Mesendoderm (in vitro differentiated cells): ENCODE measurements around the gene LILRB1.
"Not testable (repeated sequence)": the region's sequence is repeated elsewhere in the genome, so short reads cannot be mapped to it uniquely, and the experiment has no call there.

Source experiments
- DNase-seq: peaks from one replicate; pipeline ENCODE4 v3.0.0; 2013
- H2AK5ac ChIP-seq: 2 replicates; pipeline ENCODE4 v1.6.1; 2013; ENCODE audit warnings: low read length, inconsistent platforms
- H2BK120ac ChIP-seq: 2 replicates; pipeline ENCODE4 v1.6.1; 2013; ENCODE audit warnings: low read depth, mild to moderate bottlenecking, low read length, moderate library complexity, mixed read lengths
- H2BK15ac ChIP-seq: replicated peaks from 2 replicates; pipeline ENCODE4 v1.6.1; 2013; ENCODE audit warnings: low read depth, mild to moderate bottlenecking, moderate library complexity
- H2BK5ac ChIP-seq: 2 replicates; pipeline ENCODE4 v1.6.1; 2013; ENCODE audit warnings: low read length, inconsistent platforms
- H3K18ac ChIP-seq: 2 replicates; pipeline ENCODE4 v1.6.1; 2013; ENCODE audit warnings: mild to moderate bottlenecking, low read length, mixed read lengths
- H3K23ac ChIP-seq: one replicate; pipeline ENCODE4 v1.6.1; 2013; ENCODE audit warnings: low read length
- H3K27ac ChIP-seq: 2 replicates; pipeline ENCODE4 v1.5.1; 2013; ENCODE audit warnings: low read depth, mild to moderate bottlenecking, inconsistent platforms, low read length, moderate library complexity
- H3K27me3 ChIP-seq: 2 replicates; pipeline ENCODE4 v1.6.1; 2013; ENCODE audit warnings: low read length, control low read depth, mild to moderate bottlenecking, inconsistent platforms; ENCODE audit not compliant: insufficient read depth, poor library complexity
- H3K36me3 ChIP-seq: 2 replicates; pipeline ENCODE4 v1.6.1; 2013; ENCODE audit warnings: low read length, inconsistent platforms; ENCODE audit not compliant: control insufficient read depth, insufficient read depth
- H3K4ac ChIP-seq: one replicate; pipeline ENCODE4 v1.6.1; 2013; ENCODE audit warnings: low read depth, mild to moderate bottlenecking, low read length, moderate library complexity
- H3K4me1 ChIP-seq: 2 replicates; pipeline ENCODE4 v1.6.1; 2013; ENCODE audit warnings: low read depth, low read length, inconsistent platforms; ENCODE audit not compliant: control insufficient read depth
- H3K4me2 ChIP-seq: 2 replicates; pipeline ENCODE4 v1.6.1; 2013; ENCODE audit warnings: low read length
- H3K4me3 ChIP-seq: 2 replicates; pipeline ENCODE4 v1.5.1; 2013; ENCODE audit warnings: mild to moderate bottlenecking, low read length
- H3K56ac ChIP-seq: one replicate; pipeline ENCODE4 v1.6.1; 2013; ENCODE audit warnings: low read length
- H3K79me1 ChIP-seq: 2 replicates; pipeline ENCODE4 v1.6.1; 2013; ENCODE audit warnings: low read length, inconsistent platforms
- H3K79me2 ChIP-seq: 2 replicates; pipeline ENCODE4 v1.6.1; 2013; ENCODE audit warnings: mild to moderate bottlenecking, low read length; ENCODE audit not compliant: control insufficient read depth, insufficient read depth
- H3K9ac ChIP-seq: 2 replicates; pipeline ENCODE4 v1.6.1; 2013; ENCODE audit warnings: low read length, inconsistent platforms
- H4K5ac ChIP-seq: one replicate; pipeline ENCODE4 v1.6.1; 2013; ENCODE audit warnings: low read length
- H4K8ac ChIP-seq: one replicate; pipeline ENCODE4 v1.6.1; 2013; ENCODE audit warnings: low read depth, mild to moderate bottlenecking, control low read depth, low read length, moderate library complexity
- WGBS: extraction: QIAGEN DNeasy Blood & Tissue Kit; methylation state at CpG from one replicate; pipeline ENCODE4 v1.1.7; 2013; ENCODE audit warnings: low lambda C conversion rate, missing lambda C conversion rate; ENCODE audit not compliant: insufficient coverage; ENCODE audit errors: extremely low coverage; 5-methylcytosine and 5-hydroxymethylcytosine counted together

The LILRB1 gene

GRCh38 chr19:54626757-54627156 is 3.5 kb upstream of the LILRB1 start:
- whole genome bisulfite sequencing = no CpG with 5 or more reads among the region's 8 CpGs
- H3K4me2 ChIP-seq = no peak overlapping the region
- H3K4me1 ChIP-seq = no peaks in the 10 kb centered on the region
- DNase-seq = no peak
- H2AK5ac ChIP-seq = no peak overlapping the region
- no peak overlapping the region for H3K56ac ChIP-seq
- H3K79me1 ChIP-seq = no peaks in the 10 kb centered on the region
- no peaks in the 10 kb centered on the region for H3K27me3 ChIP-seq
- H2BK120ac ChIP-seq = no peak overlapping the region
- H3K4ac ChIP-seq = no peak overlapping the region
- H3K36me3 ChIP-seq = no peaks in the 10 kb centered on the region
- no peaks in the 10 kb centered on the region for H3K79me2 ChIP-seq
- no peak overlapping the region for H2BK5ac ChIP-seq
- H4K8ac ChIP-seq = no peak overlapping the region
- no peak overlapping the region for H3K18ac ChIP-seq
- no peak overlapping the region for H3K9ac ChIP-seq
- H3K4me3 ChIP-seq = no peak overlapping the region
- H2BK15ac ChIP-seq = no peak overlapping the region
- no peak overlapping the region for H4K5ac ChIP-seq
- peak overlapping the region; percentile 8 for H3K27ac ChIP-seq
- no peak overlapping the region for H3K23ac ChIP-seq

- H3K27me3 ChIP-seq, H2BK5ac ChIP-seq, H2BK120ac ChIP-seq, H4K5ac ChIP-seq, H2AK5ac ChIP-seq, H3K4me2 ChIP-seq, H3K9ac ChIP-seq, H3K56ac ChIP-seq, H3K4ac ChIP-seq, H4K8ac ChIP-seq, H3K4me3 ChIP-seq, H3K36me3 ChIP-seq, H3K27ac ChIP-seq, H3K79me1 ChIP-seq, H3K79me2 ChIP-seq, H3K18ac ChIP-seq, H3K4me1 ChIP-seq, DNase-seq, H3K23ac ChIP-seq, H2BK15ac ChIP-seq: not testable (repeated sequence)
- no CpG with 5 or more reads among the region's 4 CpGs for WGBS
Observed at GRCh38 chr19:54627912-54628311, 2.4 kb upstream of the LILRB1 start.

GRCh38 chr19:54630782-54631181 is 498 bp downstream of the LILRB1 start:
- Histone ChIP-seq H3K27me3 (no peaks in the 10 kb centered on the region), H3K36me3 (no peaks in the 10 kb centered on the region), H3K56ac (no peak overlapping the region), H3K9ac (no peak overlapping the region), H3K4me2 (no peak overlapping the region), H3K79me2 (no peaks in the 10 kb centered on the region), H3K79me1 (no peaks in the 10 kb centered on the region), H3K18ac (no peak overlapping the region), H2BK5ac (no peak overlapping the region), H4K8ac (no peak overlapping the region), H2AK5ac (no peak overlapping the region), H4K5ac (no peak overlapping the region), H3K23ac (no peak overlapping the region), H2BK15ac (no peak overlapping the region), H2BK120ac (no peak overlapping the region), H3K4ac (no peak overlapping the region), H3K4me1 (no peaks in the 10 kb centered on the region), H3K4me3 (no peak overlapping the region), H3K27ac (no peak overlapping the region)
- no CpG with 5 or more reads among the region's 6 CpGs for WGBS
- no peak for DNase-seq

- WGBS = no CpG with 5 or more reads among the region's 23 CpGs
Observed at GRCh38 chr19:54631489-54632337, 1.4 kb downstream of the LILRB1 start.

GRCh38 chr19:54632517-54632916 is 2.2 kb downstream of the LILRB1 start:
- not testable (repeated sequence) for H3K27ac ChIP-seq, H3K27me3 ChIP-seq, H3K4me2 ChIP-seq, H3K4me1 ChIP-seq, H3K79me1 ChIP-seq, H2BK5ac ChIP-seq, H3K4me3 ChIP-seq, H2AK5ac ChIP-seq, H2BK15ac ChIP-seq, H3K36me3 ChIP-seq, H4K8ac ChIP-seq, H3K79me2 ChIP-seq, H3K9ac ChIP-seq, H3K4ac ChIP-seq, H4K5ac ChIP-seq, DNase-seq, H3K56ac ChIP-seq, H3K23ac ChIP-seq, H2BK120ac ChIP-seq, H3K18ac ChIP-seq
- no CpG with 5 or more reads among the region's 16 CpGs for WGBS

More at GRCh38 chr19:54631489-54632337, 1.4 kb downstream of the LILRB1 start:
- not testable (repeated sequence) for H3K79me2 ChIP-seq, H3K4ac ChIP-seq, H3K23ac ChIP-seq, H3K9ac ChIP-seq, H2AK5ac ChIP-seq, H2BK5ac ChIP-seq, H3K4me1 ChIP-seq, H2BK120ac ChIP-seq, H2BK15ac ChIP-seq, DNase-seq, H4K5ac ChIP-seq, H3K27me3 ChIP-seq, H3K36me3 ChIP-seq, H3K79me1 ChIP-seq, H3K56ac ChIP-seq, H3K18ac ChIP-seq, H3K4me3 ChIP-seq, H4K8ac ChIP-seq, H3K4me2 ChIP-seq, H3K27ac ChIP-seq

- Histone ChIP-seq H3K36me3 (no peaks in the 10 kb centered on the region), H2BK120ac (no peak overlapping the region), H3K79me2 (no peaks in the 10 kb centered on the region), H3K56ac (no peak overlapping the region), H2BK15ac (no peak overlapping the region), H4K5ac (no peak overlapping the region), H3K4me2 (no peak overlapping the region), H2BK5ac (no peak overlapping the region), H3K27me3 (no peaks in the 10 kb centered on the region), H3K9ac (no peak overlapping the region), H3K4ac (no peak overlapping the region), H2AK5ac (no peak overlapping the region), H3K79me1 (no peaks in the 10 kb centered on the region), H4K8ac (no peak overlapping the region), H3K18ac (no peak overlapping the region), H3K27ac (no peak overlapping the region), H3K23ac (no peak overlapping the region), H3K4me1 (no peaks in the 10 kb centered on the region), H3K4me3 (no peak overlapping the region)
- WGBS = no CpG with 5 or more reads among the region's 7 CpGs
- no peak for DNase-seq
Observed at GRCh38 chr19:54633401-54633800, 3.1 kb downstream of the LILRB1 start.
